IMR-90 (cell line): Measurements from ENCODE around the gene RIMBP2. TPM values are rescaled to one million over a fixed set of nuclear protein-coding genes. Genes with fewer than 3 reads are reported as not detected.

Experiments used
- ATAC-seq: fragments of 200-7000 bp; cut with Tn5 transposase; 2 replicates; pipeline ENCODE4 v1.9.1; 2020; ENCODE audit warnings: low read depth, mild to moderate bottlenecking, moderate library complexity
- BruUV-seq: library from RNA; stranded (reverse); fragments of 400-500 nt; replicated peaks from 2 replicates; lab custom pipeline; 2021; lab: Mats Ljungman, UMichigan
- CTCF ChIA-PET: fragments of 300-600 bp; formaldehyde crosslinking; extraction: SDS; loops from one replicate; lab custom pipeline; 2021; ENCODE audit warnings: antibody characterized with exemption; lab: Yijun Ruan, JAX
- POLR2A ChIA-PET: fragments of 300-600 bp; sonication (Branson Sonifier 250); formaldehyde crosslinking; loops from one replicate; lab custom pipeline; 2022; ENCODE audit warnings: antibody characterized with exemption; ENCODE audit not compliant: unreplicated experiment; lab: Charles Lee
- DNase-seq: peaks from one replicate; pipeline ENCODE4 v3.0.0; 2013
- H2AFZ ChIP-seq: replicated peaks from 2 replicates; pipeline ENCODE3; 2013; ENCODE audit warnings: low read length, mild to moderate bottlenecking; ENCODE audit not compliant: poor library complexity
- H2AK5ac ChIP-seq: 2 replicates; pipeline ENCODE4 v1.6.1; 2013; ENCODE audit warnings: low read depth, low read length, inconsistent platforms
- H2AK9ac ChIP-seq: replicated peaks from 2 replicates; pipeline ENCODE3; 2013; ENCODE audit warnings: mild to moderate bottlenecking, low read depth, low read length, moderate library complexity; ENCODE audit not compliant: poor library complexity
- H2BK120ac ChIP-seq: 2 replicates; pipeline ENCODE4 v1.6.1; 2013; ENCODE audit warnings: low read depth, low read length, inconsistent platforms
- H2BK15ac ChIP-seq: 3 replicates; pipeline ENCODE4 v1.6.1; 2013; ENCODE audit warnings: low read depth, low read length, inconsistent platforms
- H2BK20ac ChIP-seq: 2 replicates; pipeline ENCODE4 v1.6.1; 2013; ENCODE audit warnings: low read depth, mild to moderate bottlenecking, inconsistent platforms, low read length, moderate library complexity
- H2BK5ac ChIP-seq: 2 replicates; pipeline ENCODE4 v1.6.1; 2013; ENCODE audit warnings: mild to moderate bottlenecking, low read depth, low read length, inconsistent platforms; ENCODE audit not compliant: poor library complexity, severe bottlenecking
- H3K14ac ChIP-seq: replicated peaks from 2 replicates; pipeline ENCODE4 v1.6.1; 2013; ENCODE audit warnings: low read depth, low read length, inconsistent platforms
- H3K18ac ChIP-seq: 2 replicates; pipeline ENCODE4 v1.6.1; 2013; ENCODE audit warnings: low read depth, low read length, control low read depth
- H3K23ac ChIP-seq: 2 replicates; pipeline ENCODE4 v1.6.1; 2013; ENCODE audit warnings: low read depth, low read length, inconsistent platforms
- H3K27ac ChIP-seq: 2 replicates; pipeline ENCODE4 v1.5.1; 2013; ENCODE audit warnings: mild to moderate bottlenecking, control low read depth, low read length; ENCODE audit not compliant: insufficient read depth
- H3K27me3 ChIP-seq: 2 replicates; pipeline ENCODE4 v1.6.1; 2013; ENCODE audit warnings: low read length; ENCODE audit not compliant: control insufficient read depth, insufficient read depth
- H3K36me3 ChIP-seq: 2 replicates; pipeline ENCODE4 v1.6.1; 2013; ENCODE audit warnings: low read length, mixed read lengths; ENCODE audit not compliant: control insufficient read depth, insufficient read depth
- H3K4ac ChIP-seq: 2 replicates; pipeline ENCODE4 v1.6.1; 2013; ENCODE audit warnings: low read depth, low read length, inconsistent platforms
- H3K4me1 ChIP-seq: 2 replicates; pipeline ENCODE4 v1.6.1; 2013; ENCODE audit warnings: low read length, mixed read lengths; ENCODE audit not compliant: control insufficient read depth, insufficient read depth
- H3K4me2 ChIP-seq: 2 replicates; pipeline ENCODE4 v1.6.1; 2013; ENCODE audit warnings: low read depth, mild to moderate bottlenecking, control low read depth, low read length, moderate library complexity
- H3K4me3 ChIP-seq: 2 replicates; pipeline ENCODE4 v1.5.1; 2013; ENCODE audit warnings: low read depth, mild to moderate bottlenecking, control low read depth, low read length, moderate library complexity; ENCODE audit not compliant: insufficient read depth
- H3K56ac ChIP-seq: 2 replicates; pipeline ENCODE4 v1.6.1; 2013; ENCODE audit warnings: low read length, inconsistent platforms; ENCODE audit not compliant: insufficient read depth; ENCODE audit errors: extremely low read depth
- H3K79me1 ChIP-seq, 2 experiments: 2 replicates each; pipeline ENCODE4 v1.6.1; 2013; ENCODE audit warnings: low read length in 2 of 2, inconsistent platforms in 1 of 2, low read depth in 1 of 2
- H3K9ac ChIP-seq: 2 replicates; pipeline ENCODE4 v1.6.1; 2013; ENCODE audit warnings: low read depth, low read length, control low read depth
- H3K9me1 ChIP-seq: 2 replicates; pipeline ENCODE4 v1.6.1; 2013; ENCODE audit warnings: low read length, inconsistent platforms; ENCODE audit not compliant: insufficient read depth
- H3K9me3 ChIP-seq: 2 replicates; pipeline ENCODE4 v1.6.1; 2013; ENCODE audit warnings: low read length; ENCODE audit not compliant: control insufficient read depth, insufficient read depth
- H4K20me1 ChIP-seq: 2 replicates; pipeline ENCODE4 v1.6.1; 2013; ENCODE audit warnings: low read length, inconsistent platforms; ENCODE audit not compliant: insufficient read depth
- H4K5ac ChIP-seq: 2 replicates; pipeline ENCODE4 v1.6.1; 2013; ENCODE audit warnings: mild to moderate bottlenecking, low read depth, low read length, control low read depth
- H4K8ac ChIP-seq, 2 experiments: 2 replicates each; pipeline ENCODE4 v1.6.1; 2013; ENCODE audit warnings: low read depth in 2 of 2, low read length in 2 of 2, control low read depth in 1 of 2, inconsistent platforms in 1 of 2
- H4K91ac ChIP-seq: 2 replicates; pipeline ENCODE4 v1.6.1; 2013; ENCODE audit warnings: low read depth, low read length, inconsistent platforms; ENCODE audit not compliant: insufficient read depth
- BHLHE40 ChIP-seq: fragments of 150-350 bp; IDR thresholded peaks from 2 replicates; pipeline ENCODE4 v1.6.1; 2016; ENCODE audit warnings: mild to moderate bottlenecking, low read depth, low read length
- CEBPB ChIP-seq: IDR thresholded peaks from 2 replicates; pipeline ENCODE4 v1.6.1; 2012; ENCODE audit warnings: low read depth, low read length, improper control_type of control experiment
- CHD1 ChIP-seq: IDR thresholded peaks from 2 replicates; pipeline ENCODE4 v1.6.1; 2012; ENCODE audit warnings: low read depth, low read length, improper control_type of control experiment
- CTCF ChIP-seq: conservative IDR thresholded peaks from 2 replicates; pipeline ENCODE4 v1.5.1; 2012; ENCODE audit warnings: mild to moderate bottlenecking, low read depth, low read length, improper control_type of control experiment
- ELK1 ChIP-seq: fragments of 150-350 bp; IDR thresholded peaks from 2 replicates; pipeline ENCODE4 v1.6.1; 2016; ENCODE audit warnings: low read depth, mild to moderate bottlenecking, low read length, moderate library complexity, borderline replicate concordance
- FOS ChIP-seq: fragments of 150-350 bp; IDR thresholded peaks from 2 replicates; pipeline ENCODE4 v1.6.1; 2016; ENCODE audit warnings: low read depth, low read length
- MAFK ChIP-seq: IDR thresholded peaks from 2 replicates; pipeline ENCODE4 v1.6.1; 2012; ENCODE audit warnings: low read depth, low read length, improper control_type of control experiment
- MAZ ChIP-seq: IDR thresholded peaks from 2 replicates; pipeline ENCODE4 v1.6.1; 2012; ENCODE audit warnings: low read depth, mild to moderate bottlenecking, low read length, improper control_type of control experiment, moderate library complexity, borderline replicate concordance
- MXI1 ChIP-seq: IDR thresholded peaks from 2 replicates; pipeline ENCODE4 v1.6.1; 2012; ENCODE audit warnings: low read depth, mild to moderate bottlenecking, low read length, moderate library complexity, borderline replicate concordance
- NFE2L2 ChIP-seq: fragments of 150-350 bp; IDR thresholded peaks from 2 replicates; pipeline ENCODE4 v1.6.1; 2016; ENCODE audit warnings: low read depth, mild to moderate bottlenecking, low read length
- POLR2A ChIP-seq: IDR thresholded peaks from 2 replicates; pipeline ENCODE4 v1.6.1; 2012; ENCODE audit warnings: mild to moderate bottlenecking, low read depth, low read length
- RAD21 ChIP-seq: IDR thresholded peaks from 2 replicates; pipeline ENCODE4 v1.6.1; 2012; ENCODE audit warnings: low read length, improper control_type of control experiment
- RCOR1 ChIP-seq: IDR thresholded peaks from 2 replicates; pipeline ENCODE4 v1.6.1; 2012; ENCODE audit warnings: mild to moderate bottlenecking, low read length, improper control_type of control experiment; ENCODE audit not compliant: insufficient replicate concordance
- RFX5 ChIP-seq: IDR thresholded peaks from 2 replicates; pipeline ENCODE4 v1.8.0; 2012; ENCODE audit warnings: low read depth, mild to moderate bottlenecking, low read length, moderate library complexity
- SMC3 ChIP-seq: fragments of 150-350 bp; IDR thresholded peaks from 2 replicates; pipeline ENCODE4 v1.6.1; 2016; ENCODE audit warnings: low read depth, mild to moderate bottlenecking, antibody characterized with exemption, low read length, moderate library complexity
- USF2 ChIP-seq: fragments of 150-350 bp; IDR thresholded peaks from 2 replicates; pipeline ENCODE4 v1.6.1; 2017; ENCODE audit warnings: mild to moderate bottlenecking, antibody characterized with exemption, low read length, low read depth
- WGBS, 2 experiments: methylation state at CpG; one replicate each; pipeline versions ENCODE4 v1.1.5 to v1.1.7; 2013; ENCODE audit warnings: missing lambda C conversion rate in 2 of 2; ENCODE audit not compliant: insufficient read length in 1 of 2; ENCODE audit errors: extremely low coverage in 2 of 2; 5-methylcytosine and 5-hydroxymethylcytosine counted together
- dilution Hi-C: fragments of 300-500 bp; cut with HindIII; formaldehyde crosslinking; loops from one replicate; pipeline ENCODE4 v1.14.3; 2018; ENCODE audit warnings: low sequenced_read_pairs; ENCODE audit not compliant: unreplicated experiment
- in situ Hi-C: fragments of 300-500 bp; cut with MboI; formaldehyde crosslinking; loops from 3 replicates; pipeline ENCODE4 v1.14.3; 2019; ENCODE audit warnings: low sequenced_read_pairs, inconsistent platforms, mixed read lengths
- intact Hi-C: fragments of 100-400 bp; cut with micrococcal nuclease; formaldehyde crosslinking; loops from 2 replicates; pipeline ENCODE4 v1.10.0; 2022
- polyA plus RNA-seq, 3 experiments: library from polyadenylated mRNA; depleted of rRNA; stranded (reverse); fragments of >200 nt; gene quantifications; 2 replicates each; pipeline ENCODE4 v1.2.3, GENCODE V29; 2012; ENCODE audit warnings: low replicate concordance in 1 of 3
- total RNA-seq: library from RNA; depleted of rRNA; stranded (reverse); fragments of >200 nt; gene quantifications from 2 replicates; pipeline ENCODE4 v1.2.3, GENCODE V29; 2012

RIMBP2 gene
- total and polyA plus RNA-seq, 2 of the 4 experiments (the other 2 are of a cell fraction), result not detected

GRCh38 chr12:130405332-130405731, 310.8 kb downstream of the RIMBP2 start:
- Histone ChIP-seq H3K14ac (no peak overlapping the region), H2BK15ac (no peak overlapping the region), H2AK5ac (no peak overlapping the region), H3K27ac (no peak overlapping the region), H3K9me3 (peaks cover 33% of the 10 kb centered on the region), H2AFZ (no peak overlapping the region), H4K91ac (no peak overlapping the region), H3K9me1 (no peaks in the 10 kb centered on the region), H3K4me1 (no peaks in the 10 kb centered on the region), H3K4ac (no peak overlapping the region), H4K5ac (no peak overlapping the region), H3K4me2 (no peak overlapping the region), H3K36me3 (no peaks in the 10 kb centered on the region), H3K18ac (no peak overlapping the region), H3K79me1 (no peaks in the 10 kb centered on the region), H3K56ac (no peak overlapping the region), H3K23ac (no peak overlapping the region), H2BK20ac (no peak overlapping the region), H4K20me1 (no peaks in the 10 kb centered on the region), H3K4me3 (no peak overlapping the region), H2BK120ac (no peak overlapping the region), H3K27me3 (no peaks in the 10 kb centered on the region), H2AK9ac (no peak overlapping the region), H2BK5ac (no peak overlapping the region), H3K9ac (no peak overlapping the region), H4K8ac (no peak overlapping the region)
- ATAC-seq (no peak), DNase-seq (no peak)
- BruUV-seq, result no TSS peak
- in situ Hi-C loops, result no loop called here
- TF ChIP-seq SMC3, result no peak
- TF ChIP-seq RAD21, result no peak
- TF ChIP-seq MAFK, result no peak
- TF ChIP-seq CTCF, result no peak
- no peak for TF ChIP-seq NFE2L2
- no peak for TF ChIP-seq FOS
- TF ChIP-seq CEBPB, result no peak
- no peak for TF ChIP-seq USF2
- TF ChIP-seq MAZ, result no peak
- TF ChIP-seq RFX5, result no peak
- no peak for TF ChIP-seq POLR2A
- no peak for TF ChIP-seq ELK1
- no peak for TF ChIP-seq BHLHE40
- TF ChIP-seq CHD1, result no peak
- TF ChIP-seq MXI1, result no peak
- no peak for TF ChIP-seq RCOR1
- dilution Hi-C loops, result no loop called here
- ChIA-PET CTCF (no interaction called here), POLR2A (no interaction called here)
- intact Hi-C loops, result no loop called here
- no CpG with 5 or more reads among the region's 7 CpGs for WGBS, 2 experiments
